ENCODE results near the gene ZBTB7A. TPM values are rescaled to one million over a fixed set of nuclear protein-coding genes. Genes with fewer than 3 reads are reported as not detected.
A peak's percentile ranks its signal among the peaks of the same experiment; 100 is the strongest.

ZBTB7A gene
- total RNA-seq, 6 donors from 2014 or later: 54.1 to 131 (median 72.6) TPM

GRCh38 chr19:4033028-4033956 is 33.4 kb downstream of the ZBTB7A start:
- Histone ChIP-seq H3K27ac (no peak overlapping the region), H3K36me3 (peaks cover 6 to 99% (median 66%) of the 10 kb centered on the region in 4 donors), H3K4me3 (no peak overlapping the region), H3K27me3 (no peaks in the 10 kb centered on the region), H3K4me1 (peaks cover 0 to under 1% (median 0%) of the 10 kb centered on the region in 4 donors), H3K9me3 (no peaks in the 10 kb centered on the region)
- WGBS, 2 donors: 93 to 96% methylated on average over 34 to 61 of the region's 63 CpGs
- ATAC-seq (ENCODE audit: low FRiP score in 2 of 2) (no peak), DNase-seq (peak in 1 of 2 donors; percentile 77)
- TF ChIP-seq CTCF (IDR thresholded peaks at IDR 0.05) (no peak), EP300 (IDR thresholded peaks at IDR 0.05) (no peak), POLR2A (IDR thresholded peaks at IDR 0.05) (no peak), POLR2AphosphoS5 (IDR thresholded peaks at IDR 0.05) (no peak)

GRCh38 chr19:4032436-4032835 is 34.3 kb downstream of the ZBTB7A start:
- Histone ChIP-seq H3K27ac (no peak overlapping the region), H3K4me1 (no peaks in the 10 kb centered on the region), H3K9me3 (no peaks in the 10 kb centered on the region), H3K4me3 (no peak overlapping the region), H3K27me3 (no peaks in the 10 kb centered on the region), H3K36me3 (peaks cover 6 to 95% (median 64%) of the 10 kb centered on the region in 4 donors)
- TF ChIP-seq POLR2AphosphoS5 (IDR thresholded peaks at IDR 0.05): no peak
- no peak for TF ChIP-seq EP300 (IDR thresholded peaks at IDR 0.05)
- no peak for TF ChIP-seq POLR2A (IDR thresholded peaks at IDR 0.05)
- TF ChIP-seq CTCF (IDR thresholded peaks at IDR 0.05): no peak
- WGBS, 2 donors: 76 to 92% methylated on average over 12 to 15 of the region's 16 CpGs
- DNase-seq: peak in 1 of 2 donors; percentile 72
- ATAC-seq (ENCODE audit: low FRiP score in 2 of 2): no peak

GRCh38 chr19:4031420-4031819 is 35.3 kb downstream of the ZBTB7A start:
- Histone ChIP-seq H3K27me3 (no peaks in the 10 kb centered on the region), H3K9me3 (no peaks in the 10 kb centered on the region), H3K27ac (no peak overlapping the region), H3K4me3 (no peak overlapping the region), H3K36me3 (peaks cover 6 to 92% (median 54%) of the 10 kb centered on the region in 4 donors), H3K4me1 (no peaks in the 10 kb centered on the region)
- ATAC-seq (ENCODE audit: low FRiP score in 2 of 2) (no peak), DNase-seq (no peak)
- WGBS, 2 donors: 83 to 92% methylated on average over 5 to 11 of the region's 11 CpGs
- no peak for TF ChIP-seq POLR2A (IDR thresholded peaks at IDR 0.05)
- no peak for TF ChIP-seq CTCF (IDR thresholded peaks at IDR 0.05)
- no peak for TF ChIP-seq EP300 (IDR thresholded peaks at IDR 0.05)
- no peak for TF ChIP-seq POLR2AphosphoS5 (IDR thresholded peaks at IDR 0.05)

GRCh38 chr19:4030981-4031380 is 35.7 kb downstream of the ZBTB7A start:
- Histone ChIP-seq H3K27me3 (no peaks in the 10 kb centered on the region), H3K27ac (no peak overlapping the region), H3K4me3 (no peak overlapping the region), H3K9me3 (no peaks in the 10 kb centered on the region), H3K4me1 (no peaks in the 10 kb centered on the region), H3K36me3 (peaks cover 6 to 91% (median 54%) of the 10 kb centered on the region in 4 donors)
- 80 to 85% methylated on average over 2 to 9 of the region's 9 CpGs for WGBS, 2 donors
- DNase-seq: peak in 1 of 2 donors; percentile 55
- no peak for ATAC-seq (ENCODE audit: low FRiP score in 2 of 2)
- TF ChIP-seq POLR2AphosphoS5 (IDR thresholded peaks at IDR 0.05) (no peak), EP300 (IDR thresholded peaks at IDR 0.05) (no peak), CTCF (IDR thresholded peaks at IDR 0.05) (no peak), POLR2A (IDR thresholded peaks at IDR 0.05) (no peak)

All from upper lobe of left lung (tissue), 6 donors.